Bronchial epithelial cell (primary cell): ENCODE measurements around the gene LMAN2. TPM values are rescaled to one million over a fixed set of nuclear protein-coding genes. Genes with fewer than 3 reads are reported as not detected.

Source experiments
- DNase-seq: peaks from one replicate; pipeline ENCODE4 v3.0.0-alpha.2; 2010; ENCODE audit warnings: low read depth
- FAIRE-seq: peaks from 2 replicates; lab custom pipeline; 2011; peaks lifted over from hg19 to GRCh38; lab: Jason Lieb, UNC
- H3K27me3 ChIP-seq: 2 replicates; pipeline ENCODE4 v1.5.1; 2011; ENCODE audit warnings: low read length; ENCODE audit not compliant: control insufficient read depth, insufficient read depth
- H3K36me3 ChIP-seq: 2 replicates; pipeline ENCODE4 v1.5.1; 2011; ENCODE audit warnings: low read length; ENCODE audit not compliant: control insufficient read depth, insufficient read depth
- H3K4me3 ChIP-seq: 2 replicates; pipeline ENCODE4 v1.5.1; 2011; ENCODE audit warnings: mild to moderate bottlenecking, low read depth, low read length, control low read depth
- total RNA-seq: library from RNA; depleted of rRNA; stranded (reverse); fragments of >200 nt; gene quantifications from 2 replicates; pipeline ENCODE4 v1.2.1, GENCODE V29; 2014
- TF ChIP-seq, protein P1 (sequence below): IDR thresholded peaks from 2 replicates; pipeline ENCODE4 v1.5.1; 2011; ENCODE audit warnings: mild to moderate bottlenecking, moderate library complexity, low read length, control low read depth, inconsistent platforms; ENCODE audit not compliant: insufficient read depth, severe bottlenecking

LMAN2 gene
- total RNA-seq, 1 donor from 2014 or later, result 362 TPM

GRCh38 chr5:177294632-177295031, 56.8 kb downstream of the LMAN2 start:
- no peak overlapping the region for H3K4me3 ChIP-seq
- TF ChIP-seq, protein P1, sequence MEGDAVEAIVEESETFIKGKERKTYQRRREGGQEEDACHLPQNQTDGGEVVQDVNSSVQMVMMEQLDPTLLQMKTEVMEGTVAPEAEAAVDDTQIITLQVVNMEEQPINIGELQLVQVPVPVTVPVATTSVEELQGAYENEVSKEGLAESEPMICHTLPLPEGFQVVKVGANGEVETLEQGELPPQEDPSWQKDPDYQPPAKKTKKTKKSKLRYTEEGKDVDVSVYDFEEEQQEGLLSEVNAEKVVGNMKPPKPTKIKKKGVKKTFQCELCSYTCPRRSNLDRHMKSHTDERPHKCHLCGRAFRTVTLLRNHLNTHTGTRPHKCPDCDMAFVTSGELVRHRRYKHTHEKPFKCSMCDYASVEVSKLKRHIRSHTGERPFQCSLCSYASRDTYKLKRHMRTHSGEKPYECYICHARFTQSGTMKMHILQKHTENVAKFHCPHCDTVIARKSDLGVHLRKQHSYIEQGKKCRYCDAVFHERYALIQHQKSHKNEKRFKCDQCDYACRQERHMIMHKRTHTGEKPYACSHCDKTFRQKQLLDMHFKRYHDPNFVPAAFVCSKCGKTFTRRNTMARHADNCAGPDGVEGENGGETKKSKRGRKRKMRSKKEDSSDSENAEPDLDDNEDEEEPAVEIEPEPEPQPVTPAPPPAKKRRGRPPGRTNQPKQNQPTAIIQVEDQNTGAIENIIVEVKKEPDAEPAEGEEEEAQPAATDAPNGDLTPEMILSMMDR, result no peak
- H3K36me3 ChIP-seq, result peaks cover 32% of the 10 kb centered on the region
- FAIRE-seq, result no peak
- no peaks in the 10 kb centered on the region for H3K27me3 ChIP-seq
- DNase-seq, result no peak

GRCh38 chr5:177293819-177294581, 57.5 kb downstream of the LMAN2 start:
- no peaks in the 10 kb centered on the region for H3K27me3 ChIP-seq
- H3K4me3 ChIP-seq, result no peak overlapping the region
- no peak for DNase-seq
- TF ChIP-seq, protein P1, result no peak
- peaks cover 32% of the 10 kb centered on the region for H3K36me3 ChIP-seq
- FAIRE-seq, result no peak

- H3K27me3 ChIP-seq, result no peaks in the 10 kb centered on the region
- TF ChIP-seq, protein P1, result no peak
- H3K4me3 ChIP-seq, result no peak overlapping the region
- FAIRE-seq (no peak), DNase-seq (no peak)
- peaks cover 35% of the 10 kb centered on the region for H3K36me3 ChIP-seq
These were observed 59.7 kb downstream of the LMAN2 start for GRCh38 chr5:177291735-177292134.

DNA sequence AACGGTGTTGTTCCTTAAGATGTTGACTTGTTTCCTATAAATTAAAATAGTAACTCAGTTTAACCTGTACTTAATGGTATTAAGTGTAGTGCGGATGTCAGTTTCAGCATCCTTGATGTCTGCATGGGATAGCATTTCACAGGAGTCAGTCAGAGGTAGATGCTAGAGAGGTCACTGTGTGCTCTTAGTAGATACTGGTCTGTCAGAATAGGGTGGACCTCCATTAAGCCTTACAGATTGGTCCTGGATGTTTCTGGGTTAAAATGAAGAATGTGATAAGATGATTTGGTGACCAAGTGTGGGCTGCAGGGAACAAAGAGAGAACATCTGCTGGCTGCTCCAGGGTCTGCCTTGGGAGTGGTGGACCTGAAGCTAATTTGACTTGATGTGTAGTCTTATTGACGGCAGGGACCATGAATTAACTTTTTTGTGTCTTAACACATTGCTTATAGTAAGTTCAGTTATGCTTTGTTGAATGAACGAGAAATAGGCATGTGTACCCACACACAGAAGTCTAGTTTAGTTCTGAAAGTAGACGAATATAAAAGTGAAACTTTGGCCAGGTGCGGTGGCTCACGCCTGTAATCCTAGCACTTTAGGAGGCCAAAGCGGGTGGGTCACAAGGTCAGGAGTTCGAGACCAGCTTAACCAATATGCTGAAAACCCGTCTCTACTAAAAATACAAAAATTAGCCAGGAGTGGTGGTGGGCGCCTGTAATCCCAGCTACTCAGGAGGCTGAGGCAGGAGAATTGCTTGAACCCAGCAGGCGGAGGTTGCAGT, 60.5 kb downstream of the LMAN2 start:
- Histone ChIP-seq H3K4me3 (no peak overlapping the region), H3K27me3 (no peaks in the 10 kb centered on the region), H3K36me3 (peaks cover 36% of the 10 kb centered on the region)
- TF ChIP-seq, protein P1, result no peak
- FAIRE-seq (no peak), DNase-seq (no peak)

GRCh38 chr5:177288191-177288590, 63.3 kb downstream of the LMAN2 start:
- Histone ChIP-seq H3K4me3 (no peak overlapping the region), H3K36me3 (peaks cover 24% of the 10 kb centered on the region), H3K27me3 (no peaks in the 10 kb centered on the region)
- FAIRE-seq (no peak), DNase-seq (no peak)
- TF ChIP-seq, protein P1, result no peak

Other genes starting within 250 kb of the LMAN2 start
- gene NSD1, start 217.9 kb downstream of the LMAN2 start, total RNA-seq, result 32.4 and 42.9 TPM in 2 replicates
- 16.6 and 26.1 TPM in 2 replicates for gene RAB24, start 47.9 kb downstream of the LMAN2 start, total RNA-seq
- gene PRELID1, start 47.9 kb downstream of the LMAN2 start, total RNA-seq, result 139 and 161 TPM in 2 replicates
- gene MXD3, start 39.8 kb downstream of the LMAN2 start, total RNA-seq, result 0.53 and 1.5 TPM in 2 replicates
- gene RGS14, start 6.3 kb upstream of the LMAN2 start, total RNA-seq, result 6.8 and 8.4 TPM in 2 replicates
- gene SLC34A1, start 32.8 kb upstream of the LMAN2 start, total RNA-seq, result not detected in 2 replicates
- gene PFN3, start 49.0 kb upstream of the LMAN2 start, total RNA-seq, result not detected in 2 replicates
- 5.0 and 7.9 TPM in 2 replicates for gene F12, start 57.9 kb upstream of the LMAN2 start, total RNA-seq
- gene GRK6, start 75.0 kb upstream of the LMAN2 start, total RNA-seq, result 22.9 and 41.1 TPM in 2 replicates
- gene PRR7, start 95.1 kb upstream of the LMAN2 start, total RNA-seq, result 3.1 and 5.0 TPM in 2 replicates
- gene DBN1, start 122.0 kb upstream of the LMAN2 start, total RNA-seq, result 58.7 and 71.7 TPM in 2 replicates
- 19.5 and 26.2 TPM in 2 replicates for gene PDLIM7, start 145.9 kb upstream of the LMAN2 start, total RNA-seq
- 0.53 and 1.4 TPM in 2 replicates for gene DOK3, start 158.2 kb upstream of the LMAN2 start, total RNA-seq
- 108 and 250 TPM in 2 replicates for gene DDX41, start 165.3 kb upstream of the LMAN2 start, total RNA-seq
- gene FAM193B, start 202.9 kb upstream of the LMAN2 start, total RNA-seq, result 14.0 and 17.2 TPM in 2 replicates
- 184 and 203 TPM in 2 replicates for gene TMED9, start 240.5 kb upstream of the LMAN2 start, total RNA-seq
- 35.8 and 36.9 TPM in 2 replicates for gene B4GALT7, start 248.5 kb upstream of the LMAN2 start, total RNA-seq